Liver (tissue), 3 donors: Measurements from ENCODE around the gene NTHL1.

ENCODE experiments used
- ATF3 ChIP-seq: IDR thresholded peaks from 2 replicates; pipeline ENCODE4 v1.6.1; 2016; ENCODE audit warnings: antibody characterized with exemption
- CTCF ChIP-seq: fragments of 150-350 bp; IDR thresholded peaks from 2 replicates; pipeline ENCODE4 v1.5.1; 2017; ENCODE audit warnings: improper control_type of control experiment, low read depth, low read length; ENCODE audit not compliant: missing input control
- JUND ChIP-seq, 2 donors: IDR thresholded peaks; 2 replicates each; pipeline ENCODE4 v1.6.1; 2016; ENCODE audit warnings: antibody characterized with exemption in 2 of 2
- REST ChIP-seq: IDR thresholded peaks from 2 replicates; pipeline ENCODE4 v1.6.1; 2016; ENCODE audit warnings: antibody characterized with exemption, mild to moderate bottlenecking
- YY1 ChIP-seq: IDR thresholded peaks from 2 replicates; pipeline ENCODE4 v1.6.1; 2016; ENCODE audit warnings: antibody characterized with exemption, mild to moderate bottlenecking
- ZBTB33 ChIP-seq: IDR thresholded peaks from 2 replicates; pipeline ENCODE4 v1.6.1; 2016; ENCODE audit warnings: antibody characterized with exemption
- donor health status: healthy.
- donor health status: healthy.

- peak; percentile 22 for TF ChIP-seq CTCF
- TF ChIP-seq ATF3: no peak
- TF ChIP-seq ZBTB33: no peak
- no peak for TF ChIP-seq JUND (IDR thresholded peaks at IDR 0.05)
- TF ChIP-seq REST: no peak
- no peak for TF ChIP-seq YY1
Measured at GRCh38 chr16:2090777-2091546, 43.3 kb upstream of the NTHL1 start.
